CD4-positive, alpha-beta T cell treated with Interleukin-4 for 4 hours (primary cell): ENCODE measurements around the gene TIGD2.
"Not testable (repeated sequence)": the region's sequence is repeated elsewhere in the genome, so short reads cannot be mapped to it uniquely, and the experiment has no call there.

Experiments
- DNase-seq: peaks from one replicate; pipeline ENCODE4 v3.0.0-alpha.2; 2020

TIGD2 gene

DNA sequence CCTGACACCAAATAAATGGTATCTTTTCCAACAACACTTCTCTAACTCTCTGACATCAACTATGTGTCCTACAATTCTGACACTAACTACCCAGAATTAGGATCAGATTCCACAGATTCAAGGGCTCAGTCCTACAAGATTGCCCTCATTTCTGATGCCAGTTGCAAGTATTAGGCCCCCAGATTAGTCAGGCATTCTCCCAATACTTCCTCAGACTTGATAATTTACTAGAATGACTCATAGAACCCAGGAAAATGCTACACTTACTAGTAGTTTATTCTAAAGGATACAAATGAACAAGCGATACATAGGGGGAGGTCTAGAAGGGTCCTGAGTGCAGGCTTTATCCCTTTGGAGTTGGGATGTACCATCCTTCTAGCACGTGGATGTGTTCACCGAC is 8.5 kb downstream of the TIGD2 start:
- no peak for DNase-seq

DNA sequence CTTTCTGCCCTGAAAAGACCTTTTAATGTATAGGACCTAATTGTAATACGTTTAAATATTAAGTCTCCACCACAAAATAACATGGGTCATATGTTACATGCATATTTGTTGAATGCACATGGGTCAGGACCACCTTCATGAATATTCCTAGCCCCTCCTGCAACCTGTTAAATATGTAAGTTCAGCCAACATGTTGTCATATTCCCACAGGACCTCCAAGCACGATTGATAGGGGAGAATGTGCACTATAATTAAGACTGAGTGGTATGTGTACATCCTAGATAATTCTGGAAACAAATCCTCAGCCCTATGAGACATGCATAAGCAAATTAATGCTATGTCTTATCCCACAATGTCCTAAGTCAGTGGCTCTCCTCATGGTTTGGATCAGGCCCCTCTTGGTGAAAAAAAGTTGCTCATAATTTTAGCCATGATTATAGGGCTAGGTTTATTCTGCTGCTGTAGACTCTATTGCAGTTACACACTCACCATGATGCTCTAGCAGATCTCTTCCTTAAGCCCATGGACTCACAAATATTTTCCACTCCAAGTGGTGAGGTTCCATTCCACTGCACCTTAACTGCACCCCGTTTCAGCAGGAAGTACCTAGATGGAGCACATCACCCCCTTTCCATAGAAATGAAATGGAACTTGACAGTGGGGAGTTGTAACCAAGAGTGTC is 10.2 kb downstream of the TIGD2 start:
- DNase-seq: no peak

DNA sequence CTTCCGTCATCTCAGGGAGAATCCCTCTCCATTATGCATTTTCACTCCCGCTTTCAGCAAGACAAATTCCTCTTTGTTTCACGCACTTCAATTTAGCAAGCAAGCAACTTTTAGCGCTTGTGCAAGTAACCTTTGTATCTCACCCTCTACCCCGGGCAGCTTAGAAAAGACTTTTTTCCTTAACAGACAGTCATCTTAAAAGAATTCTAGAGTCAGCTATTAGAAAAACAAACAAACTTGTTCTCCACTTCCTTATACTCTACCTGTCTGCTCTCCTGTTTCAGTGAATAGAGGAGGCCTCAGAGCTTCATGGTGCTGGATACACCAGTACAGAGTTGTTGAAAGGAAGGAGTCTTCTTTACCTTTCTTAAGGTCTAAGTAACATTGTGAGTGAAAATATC is 12.1 kb downstream of the TIGD2 start:
- no peak for DNase-seq

DNA sequence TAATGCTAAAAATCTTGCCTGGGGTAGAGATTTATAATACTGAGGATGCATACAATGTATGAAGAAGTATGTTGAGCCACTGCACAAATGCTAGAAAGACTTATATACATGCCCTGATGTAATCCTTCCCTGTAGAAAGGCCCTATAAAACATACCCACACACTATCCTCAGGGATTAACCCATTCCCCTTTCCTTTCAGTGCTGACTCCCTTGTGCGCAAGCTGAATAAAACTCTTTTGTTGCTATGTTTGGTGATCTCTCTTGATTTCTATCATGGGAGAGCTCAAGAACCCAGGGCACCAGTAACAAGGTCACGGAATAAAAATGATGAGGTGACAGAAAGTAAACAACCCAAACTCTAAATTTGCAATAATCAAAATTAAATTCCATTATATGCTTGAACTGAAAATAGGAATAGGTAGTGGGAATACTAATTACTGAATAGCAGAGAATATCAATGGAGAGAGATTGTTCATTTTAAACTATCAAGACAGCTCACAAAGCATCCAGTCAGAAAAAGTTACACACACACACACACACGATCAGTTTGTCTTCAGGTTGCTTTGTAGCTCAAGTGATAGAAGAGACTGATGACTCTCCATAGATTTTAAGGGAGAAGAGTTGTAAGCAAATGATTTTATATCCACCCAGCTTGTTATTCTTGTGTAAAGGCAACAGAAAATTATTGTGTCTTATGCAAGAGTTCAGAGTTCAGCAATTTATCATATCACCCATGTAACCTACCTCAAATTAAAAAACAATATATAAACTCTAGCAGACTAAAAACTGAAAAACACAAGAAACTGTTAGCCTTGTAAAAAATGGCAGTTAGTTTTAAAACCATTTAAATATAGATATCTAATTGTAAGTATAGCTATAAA is 14.8 kb downstream of the TIGD2 start:
- no peak for DNase-seq

DNA sequence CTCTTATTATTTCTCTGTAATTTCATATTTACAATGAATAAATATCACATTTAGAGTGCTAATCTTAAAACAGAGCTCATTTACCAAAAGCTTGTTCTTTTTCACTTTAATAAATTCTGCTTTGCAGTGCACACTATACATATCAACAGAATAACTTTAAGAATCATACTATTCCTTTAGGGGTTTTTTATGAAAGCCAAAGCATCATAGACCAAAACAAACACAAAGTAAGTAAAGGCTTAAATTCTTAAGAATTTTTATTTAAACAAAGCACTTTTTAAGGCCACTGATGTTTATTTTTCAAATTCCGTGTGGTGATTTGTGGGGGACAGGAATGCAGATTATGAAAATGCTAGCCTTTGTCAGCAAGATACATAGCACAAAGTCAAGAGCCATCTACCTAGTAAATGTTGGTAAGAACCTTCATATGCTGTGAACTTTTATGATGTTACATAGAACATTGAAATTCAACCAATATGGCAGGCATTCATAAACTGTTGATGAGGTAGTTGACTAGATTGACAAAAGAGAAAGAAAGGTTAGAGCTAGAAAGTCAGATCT is 17.8 kb downstream of the TIGD2 start:
- no peak for DNase-seq

DNA sequence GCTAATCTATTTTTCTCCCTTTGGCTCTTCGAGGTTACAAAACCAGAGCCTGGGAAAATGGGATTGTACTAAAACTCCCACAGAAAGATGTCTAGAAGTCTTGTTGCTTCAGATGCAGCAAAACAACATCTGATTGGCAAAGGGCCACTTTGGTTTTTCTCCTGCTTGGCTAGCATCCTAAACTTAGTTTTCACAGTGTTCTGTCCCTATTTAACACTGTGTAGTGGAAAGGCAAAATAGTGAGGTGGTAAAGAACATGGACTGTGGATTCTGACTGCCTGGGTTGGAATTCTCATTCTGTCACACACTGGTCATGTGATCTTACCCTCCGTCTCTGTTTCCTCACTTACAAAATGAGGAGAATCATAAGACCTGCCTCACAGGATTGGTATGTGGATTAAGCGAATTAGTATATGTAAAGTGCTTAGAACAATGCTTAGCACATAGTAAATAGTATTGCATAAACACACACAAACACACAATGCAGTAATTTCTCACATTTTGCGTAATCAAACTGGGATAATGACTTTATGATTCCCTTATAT is 23.5 kb downstream of the TIGD2 start:
- DNase-seq: no peak

DNA sequence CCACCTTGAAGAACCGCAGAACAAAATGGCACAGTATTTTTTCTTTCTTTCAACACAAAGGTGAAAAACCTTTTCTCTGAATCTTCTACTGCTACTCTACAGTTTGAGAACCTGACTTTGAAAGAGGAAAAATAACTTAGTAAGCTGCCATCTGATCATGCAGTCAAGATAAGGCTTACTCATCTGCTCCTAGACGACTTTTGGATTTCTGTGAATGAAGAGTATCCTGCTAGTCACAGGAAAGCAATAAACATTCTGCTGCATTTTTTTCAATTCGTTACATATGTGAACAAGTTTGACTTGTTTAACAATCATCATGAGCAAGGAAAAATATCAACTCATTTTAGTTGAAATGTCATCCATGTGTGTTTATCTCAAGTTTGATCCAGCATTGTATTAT is 25.2 kb downstream of the TIGD2 start:
- no peak for DNase-seq

DNA sequence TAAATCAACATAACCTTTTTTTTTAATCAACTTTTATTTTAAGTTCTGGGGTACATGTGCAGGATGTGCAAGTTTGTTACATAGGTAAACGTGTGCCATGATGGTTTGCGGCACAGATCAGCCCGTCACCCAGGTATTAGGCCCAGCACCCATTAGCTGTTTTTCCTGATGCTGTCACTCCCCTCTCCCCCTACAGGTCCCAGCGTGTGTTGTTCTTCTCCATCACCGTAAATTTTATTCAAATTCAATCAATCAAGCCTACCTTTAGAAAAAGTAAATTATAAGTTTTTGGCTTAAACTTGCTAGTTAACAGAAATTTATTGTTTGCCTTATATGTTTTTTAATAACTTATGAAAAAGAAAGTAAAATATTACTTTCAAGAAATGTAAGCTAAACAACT is 25.9 kb downstream of the TIGD2 start:
- DNase-seq: no peak

DNA sequence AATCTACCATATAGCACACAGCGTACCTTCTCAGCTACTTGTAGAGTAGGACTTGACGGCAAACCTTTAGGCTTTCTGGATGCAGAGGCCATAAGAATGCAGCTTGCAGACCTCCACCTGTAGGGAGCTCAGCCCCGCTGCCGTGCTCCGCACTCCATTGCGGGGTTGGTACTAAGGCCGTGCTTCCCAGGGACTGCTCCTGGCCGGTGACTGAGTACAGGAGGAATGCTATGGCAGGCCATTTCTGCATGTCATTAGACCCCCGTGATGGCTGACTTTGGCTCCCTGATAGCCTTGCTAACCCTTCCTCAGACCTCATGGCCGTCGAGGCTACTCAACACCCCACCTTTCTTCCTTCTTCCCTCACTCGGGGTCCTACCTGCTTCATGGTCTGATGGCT is 26.4 kb downstream of the TIGD2 start:
- DNase-seq: no peak

DNA sequence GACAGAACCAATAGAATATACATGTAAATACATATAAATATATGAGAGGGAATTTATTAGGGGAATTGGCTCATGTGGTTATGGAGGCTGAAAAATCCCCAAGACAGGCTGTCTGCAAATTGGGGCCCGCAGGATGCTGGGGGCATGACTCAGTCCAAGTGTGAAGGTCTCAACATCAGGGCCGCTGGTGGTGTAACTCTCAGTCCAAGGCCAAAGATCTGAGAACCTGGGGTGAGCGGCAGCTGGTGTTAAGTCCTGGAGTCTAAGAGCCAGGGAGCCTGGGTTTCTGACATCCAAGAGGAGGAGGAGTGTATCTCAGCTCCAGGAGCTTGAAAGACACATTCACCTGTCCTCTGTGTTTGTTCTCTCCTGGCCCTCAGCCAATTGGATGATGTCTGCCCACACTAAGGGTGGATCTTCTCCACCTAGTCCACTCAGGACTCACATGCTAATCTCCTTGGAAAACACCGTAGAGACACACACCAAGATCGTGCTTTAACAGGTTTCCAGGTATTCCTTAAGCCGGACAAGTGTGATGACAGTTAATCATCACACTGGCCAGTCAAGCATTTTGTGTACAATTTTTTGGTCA is 28.9 kb downstream of the TIGD2 start:
- DNase-seq: no peak

DNA sequence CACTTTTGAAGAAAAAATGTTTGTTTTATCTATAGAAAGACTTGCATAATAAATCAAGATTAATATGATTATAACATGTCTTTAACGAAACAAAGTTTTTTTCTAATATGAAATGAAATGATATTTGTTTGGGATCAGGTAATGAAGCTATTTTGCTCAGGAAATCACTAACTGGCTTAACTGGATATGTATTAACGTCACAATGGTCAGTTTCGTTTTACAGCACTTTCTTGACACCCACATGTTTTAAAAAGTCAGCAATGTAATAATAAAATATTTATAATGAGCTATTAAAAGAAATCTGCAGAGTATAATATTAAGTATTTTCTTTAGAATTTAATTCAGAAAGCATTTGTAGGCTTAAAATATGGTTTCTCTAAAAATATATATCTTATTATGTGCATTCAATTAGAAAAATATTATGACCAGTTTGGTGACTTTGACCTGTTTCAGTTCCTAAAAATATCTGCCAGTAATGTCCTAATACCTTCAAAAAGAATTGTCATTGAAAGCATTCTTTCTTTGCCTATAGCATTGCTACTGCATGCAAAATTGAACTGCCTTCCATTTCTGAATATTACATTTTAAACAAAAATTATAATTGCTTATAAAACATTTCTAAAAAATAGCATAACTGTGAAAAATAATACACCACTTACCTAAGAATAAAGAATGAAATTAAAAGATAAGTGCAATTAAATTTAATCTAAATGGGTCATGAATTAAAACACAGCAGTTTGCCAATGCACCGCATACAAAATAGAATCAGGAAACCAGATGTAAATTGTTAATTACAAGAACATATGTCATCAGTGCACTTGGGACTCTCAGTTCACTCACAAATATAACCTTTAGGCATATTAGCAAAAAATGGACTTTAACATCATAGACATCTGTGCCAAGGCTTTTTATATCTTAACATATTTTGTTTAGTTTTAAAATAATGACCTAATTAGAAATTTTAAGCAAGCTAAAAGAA is 31.6 kb downstream of the TIGD2 start:
- DNase-seq: no peak

DNA sequence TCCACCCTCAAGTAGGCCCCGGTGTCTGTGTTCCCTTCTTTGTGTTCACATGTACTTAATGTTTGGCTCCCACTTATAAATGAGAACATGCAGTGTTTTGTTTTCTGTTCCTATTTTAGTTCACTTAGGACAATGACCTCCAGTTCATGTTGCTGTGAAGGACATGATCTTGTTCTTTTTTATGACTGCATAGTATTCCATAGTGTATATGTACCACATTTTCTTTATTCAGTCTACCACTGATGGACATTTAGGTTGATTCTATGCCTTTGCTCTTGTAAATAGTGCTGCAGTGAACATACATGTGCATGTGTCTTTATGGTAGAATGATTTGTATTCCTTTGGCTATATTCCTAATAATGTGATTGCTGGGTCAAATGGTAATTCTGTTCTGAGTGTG is 33.3 kb downstream of the TIGD2 start:
- DNase-seq: not testable (repeated sequence)

DNA sequence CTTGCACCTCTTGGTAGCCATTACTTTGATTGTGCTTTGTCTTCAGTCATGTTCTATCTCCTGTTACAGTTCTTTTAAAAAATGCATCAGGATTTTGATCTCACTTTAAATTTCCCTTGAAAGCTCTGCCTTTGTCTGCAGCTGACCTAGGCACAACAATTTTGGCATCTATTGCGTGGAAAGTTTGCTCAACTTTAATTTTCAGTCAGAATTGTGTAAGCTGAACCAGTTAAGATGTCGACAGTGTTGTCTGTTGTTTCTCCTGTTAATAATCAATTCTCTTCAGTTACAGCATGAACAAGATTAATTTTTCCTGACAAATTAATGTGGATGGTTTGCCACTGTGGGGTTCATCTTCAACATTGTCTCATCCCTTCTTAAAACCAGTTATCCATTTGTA is 34.9 kb downstream of the TIGD2 start:
- DNase-seq: no peak

DNA sequence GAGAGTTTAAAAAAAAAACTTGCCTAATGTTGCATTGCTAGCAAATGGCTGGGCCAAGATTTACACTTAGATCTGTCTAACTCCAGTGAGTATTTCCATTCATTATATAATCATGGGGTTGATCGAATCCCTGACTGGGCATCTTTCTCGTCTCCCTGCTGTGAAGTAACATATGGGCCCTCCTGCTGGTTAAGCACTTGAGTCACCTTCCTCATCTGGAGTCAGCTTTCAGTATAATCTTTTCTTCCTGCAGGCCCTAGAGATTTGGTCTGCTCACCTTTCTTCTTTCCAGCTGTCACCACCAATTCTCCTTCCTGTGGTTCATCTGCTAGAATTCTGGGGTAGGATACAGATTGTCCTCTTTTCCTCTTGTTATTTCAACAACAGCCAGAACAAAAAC is 41.6 kb downstream of the TIGD2 start:
- DNase-seq: no peak

DNA sequence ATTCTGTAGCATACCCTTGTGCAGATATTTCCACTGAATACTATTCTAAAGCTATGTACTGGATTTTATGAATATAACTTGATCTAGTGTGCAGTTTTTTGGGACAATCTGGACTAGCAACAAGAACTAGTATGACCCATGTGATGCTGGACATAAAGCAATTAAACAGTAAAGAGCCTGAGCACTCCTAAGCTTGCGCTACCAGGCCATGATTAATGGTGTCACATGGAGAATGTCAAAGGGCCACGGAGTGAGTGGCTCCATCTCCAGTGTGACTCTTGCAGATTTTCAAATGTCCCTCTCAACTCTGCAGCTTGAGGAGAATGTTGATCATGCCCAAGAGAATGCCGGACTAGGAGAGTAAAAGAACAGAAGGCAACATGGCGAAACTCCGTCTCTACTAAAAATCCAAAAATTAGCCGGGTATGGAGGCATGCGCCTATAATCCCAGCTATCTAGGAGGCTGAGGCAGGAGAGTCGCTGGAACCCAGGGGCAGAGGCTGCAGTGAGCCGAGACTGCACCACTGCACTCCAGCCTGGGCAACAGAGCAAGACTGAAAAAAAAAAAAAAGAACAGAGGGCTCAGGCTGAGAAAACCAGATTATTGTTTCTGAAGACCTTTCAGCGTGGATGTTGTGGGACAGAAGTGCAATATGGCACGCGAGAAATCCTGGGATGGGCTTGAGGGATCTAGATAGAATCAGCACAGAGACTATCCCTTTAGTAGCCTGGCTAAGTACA is 45.0 kb downstream of the TIGD2 start:
- DNase-seq: no peak

DNA sequence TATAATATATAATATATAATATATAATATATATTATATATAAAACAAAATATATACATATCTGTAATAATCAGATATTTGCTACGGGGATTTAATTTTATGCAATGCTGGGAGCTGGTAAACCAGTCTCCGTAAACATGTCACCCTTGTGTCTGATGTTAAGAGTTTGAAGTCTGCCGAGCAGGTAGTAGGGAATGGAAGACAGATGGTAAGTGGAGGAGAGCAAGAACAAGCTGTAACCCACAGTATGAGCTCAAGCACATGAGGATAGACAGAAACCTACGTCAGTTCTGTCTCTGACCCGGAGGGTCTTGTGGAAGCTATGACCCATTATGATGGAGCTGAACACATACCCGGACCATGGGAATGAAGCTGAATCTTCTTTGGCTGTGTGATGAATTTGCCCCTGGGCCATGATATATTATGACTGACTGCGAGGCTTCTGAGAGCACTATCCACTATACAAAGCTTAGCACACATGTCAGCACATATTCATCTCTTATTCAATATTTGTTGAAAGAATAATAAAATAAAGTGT is 46.2 kb downstream of the TIGD2 start:
- DNase-seq: no peak

DNA sequence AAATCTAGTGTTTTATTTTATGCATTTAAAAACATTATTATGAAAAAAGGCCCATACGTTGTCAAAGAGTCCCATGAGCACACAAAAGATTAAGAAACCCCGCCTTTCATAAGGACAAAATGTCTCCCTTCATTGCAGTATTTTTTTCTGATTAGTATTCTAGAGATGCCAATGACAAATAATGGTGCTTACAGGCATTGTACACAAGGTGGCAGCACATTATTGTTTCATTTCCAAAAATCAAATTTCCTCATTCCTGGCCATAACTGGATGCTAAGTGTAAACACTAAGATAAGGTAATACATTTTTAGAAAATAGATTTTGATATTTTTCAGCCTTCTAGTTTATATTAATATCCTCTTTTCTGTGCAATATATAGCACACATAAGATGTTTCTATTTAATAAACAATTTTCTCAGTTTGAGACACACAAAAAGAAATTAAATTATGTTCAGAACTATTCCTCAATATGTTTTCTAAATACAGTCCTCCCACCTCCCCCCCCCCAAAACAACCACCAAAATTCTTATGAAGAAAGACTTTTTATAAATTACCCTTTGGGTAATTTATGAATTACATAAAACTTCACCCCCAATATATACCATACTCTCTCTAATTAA is 47.7 kb downstream of the TIGD2 start:
- DNase-seq: peak; percentile 50

DNA sequence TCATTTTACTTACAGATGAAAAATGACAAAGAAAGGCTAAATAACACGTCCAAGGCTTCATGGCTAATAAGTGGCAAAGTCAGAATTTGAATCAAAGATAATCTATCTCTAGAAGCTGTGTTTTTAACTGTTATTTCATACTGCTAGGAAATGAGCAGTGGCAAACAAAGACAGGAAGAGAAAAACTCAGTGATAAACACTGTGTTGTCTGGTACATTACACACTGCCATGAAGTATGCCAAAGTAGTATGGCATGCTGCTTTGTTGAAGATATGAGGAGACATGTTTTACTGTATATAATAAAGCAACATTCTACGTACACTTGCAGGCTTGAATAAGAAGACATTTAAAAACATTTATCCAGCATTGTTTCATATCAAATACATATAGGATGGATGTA is 49.5 kb downstream of the TIGD2 start:
- no peak for DNase-seq

DNA sequence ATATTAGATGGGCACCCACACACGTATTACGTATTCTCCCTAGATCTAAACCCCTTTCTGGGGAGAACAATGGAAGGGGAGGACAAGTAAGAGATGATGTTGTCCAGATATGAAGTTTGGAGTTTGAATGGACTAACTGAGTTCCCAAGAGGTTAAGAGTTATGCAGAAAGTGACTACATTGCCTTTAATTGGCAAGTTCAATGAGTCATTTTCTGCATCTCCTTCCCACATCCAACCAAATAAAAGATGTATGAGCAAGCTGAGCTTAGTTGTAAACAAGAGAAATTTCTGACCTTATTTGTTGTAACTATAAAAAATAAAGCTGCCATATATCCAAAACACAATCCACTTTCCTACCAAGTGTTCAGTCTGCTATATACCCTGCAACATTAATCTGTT is 50.5 kb downstream of the TIGD2 start:
- no peak for DNase-seq

DNA sequence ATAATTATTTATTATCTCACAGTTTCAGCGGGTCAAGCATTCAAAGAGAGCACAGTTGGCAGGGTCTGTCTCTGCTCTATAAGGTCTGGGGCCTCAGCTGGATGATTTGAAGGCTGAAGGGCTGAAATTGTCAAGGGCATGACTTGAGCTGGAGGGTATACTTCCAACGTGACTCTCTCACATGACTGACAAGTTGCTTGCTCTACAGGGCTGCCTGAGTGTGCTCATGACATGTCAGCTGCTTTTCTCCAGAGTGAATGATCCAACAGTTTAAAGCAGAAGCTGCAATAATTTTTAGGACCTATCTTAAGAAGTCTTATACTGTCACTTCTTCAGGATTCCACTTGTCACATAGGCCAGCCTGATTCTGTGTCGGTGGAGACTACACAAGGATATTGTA is 51.2 kb downstream of the TIGD2 start:
- no peak for DNase-seq

DNA sequence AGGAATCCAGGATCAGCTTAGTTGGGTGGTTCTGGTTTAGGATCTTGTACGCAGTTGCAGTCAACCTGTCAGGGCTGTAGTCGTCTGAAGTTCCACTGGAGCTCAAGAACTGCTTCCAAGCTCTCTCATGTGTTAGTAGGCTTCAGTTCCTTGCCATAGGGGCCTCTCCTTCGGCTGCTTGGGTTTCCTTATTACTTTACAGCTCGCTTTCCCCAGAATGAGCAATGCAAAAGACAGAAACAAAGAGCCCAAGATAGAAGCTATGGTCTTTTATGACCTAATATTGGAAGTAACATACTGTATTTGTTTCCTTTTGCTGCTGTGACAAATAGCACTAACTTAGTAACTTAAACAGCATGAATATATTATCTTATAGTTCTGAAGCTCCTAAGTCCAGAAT is 51.7 kb downstream of the TIGD2 start:
- no peak for DNase-seq
